NT2/D1 (cell line): Measurements from ENCODE around the gene APRT.

ENCODE experiments used
- YY1 ChIP-seq: IDR thresholded peaks from 2 replicates; pipeline ENCODE4 v1.6.1; 2011; ENCODE audit not compliant: insufficient read length, insufficient read depth
- ZNF274 ChIP-seq: IDR thresholded peaks from 2 replicates; pipeline ENCODE4 v1.6.1; 2011; ENCODE audit warnings: mild to moderate bottlenecking, low read depth, low read length

GRCh38 chr16:88847654-88848053, 35.9 kb upstream of the APRT start:
- TF ChIP-seq YY1 (no peak), ZNF274 (no peak)
